GM18502 (cell line): ENCODE measurements around the gene TFG.

Experiments used
- ATAC-seq: cut with Tn5 transposase; IDR thresholded peaks from one replicate; pipeline ENCODE4 v1.9.1; 2021; ENCODE audit warnings: mild to moderate bottlenecking; ENCODE audit not compliant: unreplicated experiment, poor library complexity

TFG gene

GRCh38 chr3:100748967-100749366 lies 39.7 kb downstream of the TFG start:
- ATAC-seq = no peak

- ATAC-seq = no peak
Observed at GRCh38 chr3:100753846-100754245, 44.6 kb downstream of the TFG start.

- ATAC-seq = no peak
Observed at GRCh38 chr3:100754563-100755334, 45.5 kb downstream of the TFG start.

- no peak for ATAC-seq
Observed at GRCh38 chr3:100756441-100756840, 47.1 kb downstream of the TFG start.

- ATAC-seq = no peak
Observed at GRCh38 chr3:100759159-100759558, 49.9 kb downstream of the TFG start.

- no peak for ATAC-seq
Observed at GRCh38 chr3:100759950-100760349, 50.7 kb downstream of the TFG start.

GRCh38 chr3:100760377-100760776 lies 51.1 kb downstream of the TFG start:
- ATAC-seq = no peak

- peak; percentile 79 for ATAC-seq
Observed at GRCh38 chr3:100761211-100761942, 52.1 kb downstream of the TFG start.

- no peak for ATAC-seq
Observed at GRCh38 chr3:100761951-100762350, 52.7 kb downstream of the TFG start.

- no peak for ATAC-seq
Observed at GRCh38 chr3:100765437-100765975, 56.2 kb downstream of the TFG start.

GRCh38 chr3:100766069-100766468 lies 56.8 kb downstream of the TFG start:
- no peak for ATAC-seq

- no peak for ATAC-seq
Observed at GRCh38 chr3:100769693-100770092, 60.4 kb downstream of the TFG start.

- no peak for ATAC-seq
Observed at GRCh38 chr3:100775226-100775625, 65.9 kb downstream of the TFG start.

- ATAC-seq = no peak
Observed at GRCh38 chr3:100775669-100776068, 66.4 kb downstream of the TFG start.

GRCh38 chr3:100776097-100776729 lies 66.9 kb downstream of the TFG start:
- no peak for ATAC-seq

GRCh38 chr3:100776746-100777145 lies 67.5 kb downstream of the TFG start:
- no peak for ATAC-seq

- ATAC-seq = no peak
Observed at GRCh38 chr3:100777271-100777670, 68.0 kb downstream of the TFG start.

GRCh38 chr3:100779480-100779879 lies 70.2 kb downstream of the TFG start:
- no peak for ATAC-seq

- no peak for ATAC-seq
Observed at GRCh38 chr3:100780071-100780622, 70.9 kb downstream of the TFG start.

- no peak for ATAC-seq
Observed at GRCh38 chr3:100781301-100781700, 72.0 kb downstream of the TFG start.

- ATAC-seq = no peak
Observed at GRCh38 chr3:100782348-100782747, 73.1 kb downstream of the TFG start.
